Left renal pelvis (tissue), 4 donors: Measurements from ENCODE around the gene SQSTM1. TPM values are rescaled to one million over a fixed set of nuclear protein-coding genes. Genes with fewer than 3 reads are reported as not detected.
"Not testable (repeated sequence)": the region's sequence is repeated elsewhere in the genome, so short reads cannot be mapped to it uniquely, and the experiment has no call there.

Experiments used
- DNase-seq, 4 donors: peaks; one replicate each; pipeline ENCODE4 v3.0.0-alpha.2; 2013; ENCODE audit warnings: low read depth in 4 of 4, low spot score in 3 of 4
- polyA plus RNA-seq, 4 donors: library from polyadenylated mRNA; unstranded; fragments of 120-200 nt; gene quantifications; one replicate each; pipeline ENCODE4 v1.2.1, GENCODE V29; 2013; ENCODE audit not compliant: insufficient read length in 4 of 4

Gene SQSTM1
- polyA plus RNA-seq, 4 donors, result 87.6 to 119 (median 101) TPM

GRCh38 chr5:179871533-179871932 is 50.8 kb downstream of the SQSTM1 start:
- DNase-seq, result not testable (repeated sequence)

GRCh38 chr5:179872055-179872827 is 51.5 kb downstream of the SQSTM1 start:
- DNase-seq, result no peak

GRCh38 chr5:179872828-179873575 is 52.3 kb downstream of the SQSTM1 start:
- no peak for DNase-seq

- no peak for DNase-seq
These were observed 52.9 kb downstream of the SQSTM1 start for GRCh38 chr5:179873588-179874110.

- DNase-seq, result no peak
These were observed 53.4 kb downstream of the SQSTM1 start for GRCh38 chr5:179874136-179874535.

GRCh38 chr5:179874536-179875292 is 54.0 kb downstream of the SQSTM1 start:
- DNase-seq, result no peak

- no peak for DNase-seq
These were observed 55.3 kb downstream of the SQSTM1 start for GRCh38 chr5:179875741-179876609.

- no peak for DNase-seq
These were observed 55.9 kb downstream of the SQSTM1 start for GRCh38 chr5:179876610-179876952.

- no peak for DNase-seq
These were observed 57.7 kb downstream of the SQSTM1 start for GRCh38 chr5:179878222-179879002.

- no peak for DNase-seq
These were observed 58.4 kb downstream of the SQSTM1 start for GRCh38 chr5:179879003-179879689.

GRCh38 chr5:179879690-179880010 is 58.9 kb downstream of the SQSTM1 start:
- no peak for DNase-seq

GRCh38 chr5:179880066-179880650 is 59.5 kb downstream of the SQSTM1 start:
- DNase-seq, result no peak

- DNase-seq, result no peak
These were observed 60.3 kb downstream of the SQSTM1 start for GRCh38 chr5:179880848-179881590.

- DNase-seq, result no peak
These were observed 61.6 kb downstream of the SQSTM1 start for GRCh38 chr5:179882338-179882737.

GRCh38 chr5:179883163-179883562 is 62.5 kb downstream of the SQSTM1 start:
- no peak for DNase-seq

GRCh38 chr5:179885491-179886090 is 64.9 kb downstream of the SQSTM1 start:
- no peak for DNase-seq

GRCh38 chr5:179886190-179886911 is 65.6 kb downstream of the SQSTM1 start:
- DNase-seq, result no peak
